Endothelial cell of umbilical vein (primary cell): ENCODE results near the gene PAK4. TPM values are rescaled to one million over a fixed set of nuclear protein-coding genes. Genes with fewer than 3 reads are reported as not detected.

Experiments used
- BruUV-seq: library from RNA; stranded (reverse); fragments of 400-500 nt; replicated peaks from 2 replicates; lab custom pipeline; 2021; lab: Mats Ljungman, UMichigan
- CTCF ChIA-PET: fragments of 300-600, 350-600 bp; sonication (Branson Sonifier 250); formaldehyde crosslinking; loops from one replicate; lab custom pipeline; 2021; ENCODE audit warnings: antibody characterized with exemption, inconsistent platforms; lab: Charles Lee
- POLR2A ChIA-PET: fragments of 300-600, 350-600 bp; sonication (Branson Sonifier 250); formaldehyde crosslinking; loops from one replicate; lab custom pipeline; 2021; ENCODE audit warnings: antibody characterized with exemption, inconsistent platforms; lab: Charles Lee
- DNase-seq: peaks from one replicate; pipeline ENCODE4 v3.0.0-alpha.2; 2011; ENCODE audit warnings: low read depth, low spot score
- FAIRE-seq: peaks from 2 replicates; lab custom pipeline; 2011; peaks lifted over from hg19 to GRCh38; lab: Jason Lieb, UNC
- H2AFZ ChIP-seq: 2 replicates; pipeline ENCODE4 v1.6.0; 2012; ENCODE audit warnings: low read depth, low read length, control low read depth, inconsistent platforms
- H3K27ac ChIP-seq: 2 replicates; pipeline ENCODE4 v1.5.1; 2011; ENCODE audit warnings: low read depth, mild to moderate bottlenecking, control low read depth, low read length, moderate library complexity; ENCODE audit not compliant: insufficient read depth
- H3K27me3 ChIP-seq, 2 experiments: 2 replicates each; pipeline versions ENCODE4 v1.6.0 to v1.6.1; 2011; ENCODE audit warnings: low read length in 2 of 2, mixed read lengths in 1 of 2; ENCODE audit not compliant: control insufficient read depth in 2 of 2, insufficient read depth in 2 of 2
- H3K36me3 ChIP-seq, 2 experiments: 2 replicates in 1 of 2; 3 replicates in 1 of 2; pipeline ENCODE4 v1.5.1; 2011; ENCODE audit warnings: low read length in 2 of 2, mild to moderate bottlenecking in 1 of 2, moderate library complexity in 1 of 2; ENCODE audit not compliant: control insufficient read depth in 2 of 2, insufficient read depth in 2 of 2; ENCODE audit errors: extremely low read depth in 1 of 2
- H3K4me1 ChIP-seq: 3 replicates; pipeline ENCODE4 v1.5.1; 2011; ENCODE audit warnings: mild to moderate bottlenecking, low read length; ENCODE audit not compliant: control insufficient read depth, insufficient read depth; ENCODE audit errors: extremely low read depth
- H3K4me2 ChIP-seq: 2 replicates; pipeline ENCODE4 v1.6.1; 2011; ENCODE audit warnings: low read length, control low read depth, mixed read lengths; ENCODE audit not compliant: insufficient read depth
- H3K4me3 ChIP-seq, 3 experiments: fragments of 200-600 bp in 1 of 3; sonication (generic), shearing (Covaris generic) in 1 of 3; replicated peaks in 1 of 3; 2 replicates each; pipeline ENCODE4 v1.5.1; 2011 to 2016; ENCODE audit warnings: control low read depth in 3 of 3, low read length in 3 of 3, mild to moderate bottlenecking in 2 of 3, inconsistent platforms in 1 of 3, low read depth in 1 of 3, moderate library complexity in 1 of 3; ENCODE audit not compliant: insufficient read depth in 1 of 3
- H3K79me2 ChIP-seq: 2 replicates; pipeline ENCODE4 v1.6.0; 2012; ENCODE audit warnings: low read length, inconsistent platforms; ENCODE audit not compliant: control insufficient read depth, insufficient read depth
- H3K9ac ChIP-seq: replicated peaks from 2 replicates; pipeline ENCODE3; 2011; ENCODE audit warnings: low read length, control low read depth; ENCODE audit not compliant: insufficient read depth; ENCODE audit errors: extremely low read depth
- H3K9me1 ChIP-seq: replicated peaks from 3 replicates; pipeline ENCODE4 v1.6.0; 2011; ENCODE audit warnings: mild to moderate bottlenecking, low read length; ENCODE audit not compliant: control insufficient read depth, insufficient read depth; ENCODE audit errors: extremely low read depth
- H3K9me3 ChIP-seq: replicated peaks from 2 replicates; pipeline ENCODE4 v1.5.1; 2012; ENCODE audit warnings: low read length, inconsistent platforms; ENCODE audit not compliant: control insufficient read depth, insufficient read depth
- H4K20me1 ChIP-seq: replicated peaks from 2 replicates; pipeline ENCODE3; 2011; ENCODE audit warnings: mild to moderate bottlenecking, low read length; ENCODE audit not compliant: control insufficient read depth, insufficient read depth; ENCODE audit errors: extremely low read depth
- EZH2 ChIP-seq: IDR thresholded peaks from 2 replicates; pipeline ENCODE4 v1.6.1; 2012; ENCODE audit warnings: borderline replicate concordance, low read depth, mild to moderate bottlenecking, moderate library complexity, low read length, inconsistent platforms; ENCODE audit not compliant: severe bottlenecking
- FOS ChIP-seq: IDR thresholded peaks from 2 replicates; pipeline ENCODE4 v1.6.1; 2011; ENCODE audit warnings: mild to moderate bottlenecking, low read length, moderate library complexity, borderline replicate concordance; ENCODE audit not compliant: insufficient read depth
- GATA2 ChIP-seq: IDR thresholded peaks from 2 replicates; pipeline ENCODE4 v1.7.0; 2011; ENCODE audit warnings: low read depth, mild to moderate bottlenecking, moderate library complexity, mixed read lengths, low read length; ENCODE audit not compliant: insufficient read length, insufficient read depth
- JUN ChIP-seq: IDR thresholded peaks from 2 replicates; pipeline ENCODE4 v1.6.1; 2011; ENCODE audit warnings: borderline replicate concordance, low read depth; ENCODE audit not compliant: insufficient read length, insufficient read depth
- MAX ChIP-seq: IDR thresholded peaks from 2 replicates; pipeline ENCODE4 v1.6.1; 2011; ENCODE audit not compliant: insufficient read depth, insufficient read length
- MYC ChIP-seq: IDR thresholded peaks from one replicate; pipeline ENCODE4 v1.6.1; 2011; ENCODE audit warnings: mild to moderate bottlenecking, low read depth, low read length
- POLR2A ChIP-seq: IDR thresholded peaks from 2 replicates; pipeline ENCODE4 v1.6.1; 2012; ENCODE audit warnings: low read depth, mild to moderate bottlenecking, control low read depth, low read length
- POLR2AphosphoS5 ChIP-seq: IDR thresholded peaks from 2 replicates; pipeline ENCODE4 v1.6.1; 2012; ENCODE audit warnings: low read depth, mild to moderate bottlenecking, control low read depth, low read length, moderate library complexity; ENCODE audit not compliant: insufficient read depth
- dilution Hi-C: fragments of 300-500 bp; cut with MboI; formaldehyde crosslinking; loops from one replicate; pipeline ENCODE4 v1.15.0; 2019; ENCODE audit warnings: low sequenced_read_pairs; ENCODE audit not compliant: extremely low pct_ligation_motif_present
- intact Hi-C: fragments of 100-400 bp; cut with micrococcal nuclease; formaldehyde crosslinking; loops from one replicate; pipeline ENCODE4 v1.10.0; 2022
- polyA plus RNA-seq, 4 experiments: library from polyadenylated mRNA; depleted of rRNA in 3 of 4; stranded (reverse) in 3 of 4; unstranded in 1 of 4; fragments of >200 nt; gene quantifications; 2 replicates each; pipeline versions ENCODE4 v1.2.1 to v1.2.3, GENCODE V29; 2011 to 2012; ENCODE audit warnings: missing spikeins in 1 of 4
- total RNA-seq: library from RNA; stranded (reverse); gene quantifications from 2 replicates; pipeline ENCODE4 v1.2.3, GENCODE V29; 2021
- TF ChIP-seq, protein P1 (sequence below), 2 donors: IDR thresholded peaks; 1 replicate in 1 of 2; 2 replicates in 1 of 2; pipeline ENCODE4 v1.5.1; 2011; ENCODE audit warnings: low read length in 2 of 2, mild to moderate bottlenecking in 2 of 2, moderate library complexity in 2 of 2, control low read depth in 1 of 2, inconsistent platforms in 1 of 2, low read depth in 1 of 2; ENCODE audit not compliant: insufficient read depth in 1 of 2; ENCODE audit errors: extremely low read depth in 1 of 2

Gene PAK4
- total and polyA plus RNA-seq, 2 donors (not counting 3 experiments of a cell fraction or from before 2014, with no cell fraction given) = 39.8 to 55.4 TPM

DNA sequence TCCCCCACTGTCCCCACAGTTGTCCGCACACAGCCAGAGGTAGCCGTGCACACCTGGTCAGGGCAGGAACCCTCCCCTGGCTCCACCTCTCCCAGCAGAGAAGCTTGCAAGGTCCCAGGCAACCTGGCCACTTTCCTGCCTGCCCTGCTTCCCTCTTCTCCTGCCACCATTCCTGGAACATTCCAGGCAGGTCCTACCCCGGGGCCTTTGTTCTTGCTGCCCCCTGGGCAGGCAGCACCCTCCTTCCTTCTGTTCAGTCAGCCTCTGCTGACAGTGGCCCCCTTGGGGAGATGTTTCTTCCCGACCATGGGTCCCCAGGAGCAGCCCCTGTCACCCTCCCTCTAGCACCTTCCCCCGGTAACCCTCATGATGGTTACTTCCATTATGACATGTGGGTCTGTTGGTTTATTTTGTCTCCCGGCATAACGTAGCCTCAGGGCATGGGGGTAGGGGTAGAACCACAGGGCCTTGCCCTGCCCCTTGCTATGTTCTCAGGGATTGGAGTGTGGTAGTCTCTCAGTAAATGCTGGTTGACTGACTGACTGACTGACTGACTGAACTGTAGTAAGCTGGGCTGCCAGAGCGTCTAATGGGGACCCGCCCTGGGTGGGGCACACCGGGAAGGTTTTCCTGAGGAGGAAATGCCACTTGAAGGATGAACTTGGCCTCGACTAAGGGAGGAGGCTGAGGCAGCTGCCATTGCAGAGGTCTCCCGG is 10.8 kb downstream of the PAK4 start:
- Histone ChIP-seq H3K9me3 (no peaks in the 10 kb centered on the region), H3K4me3 (no peak overlapping the region), H3K4me2 (no peak overlapping the region), H3K27ac (no peak overlapping the region), H3K36me3 (no peaks in the 10 kb centered on the region), H4K20me1 (no peaks in the 10 kb centered on the region), H3K79me2 (peaks cover 85% of the 10 kb centered on the region), H3K4me1 (peaks cover 13% of the 10 kb centered on the region), H3K9ac (no peak overlapping the region), H2AFZ (no peak overlapping the region), H3K27me3 (no peaks in the 10 kb centered on the region), H3K9me1 (no peaks in the 10 kb centered on the region)
- BruUV-seq = no TSS peak
- DNase-seq (no peak), FAIRE-seq (no peak)
- CTCF ChIA-PET = no interaction called here
- TF ChIP-seq MAX = no peak
- TF ChIP-seq GATA2 = no peak
- TF ChIP-seq MYC = no peak
- TF ChIP-seq POLR2A = no peak
- no peak for TF ChIP-seq EZH2
- no peak for TF ChIP-seq POLR2AphosphoS5
- no peak for TF ChIP-seq JUN
- TF ChIP-seq, protein P1, sequence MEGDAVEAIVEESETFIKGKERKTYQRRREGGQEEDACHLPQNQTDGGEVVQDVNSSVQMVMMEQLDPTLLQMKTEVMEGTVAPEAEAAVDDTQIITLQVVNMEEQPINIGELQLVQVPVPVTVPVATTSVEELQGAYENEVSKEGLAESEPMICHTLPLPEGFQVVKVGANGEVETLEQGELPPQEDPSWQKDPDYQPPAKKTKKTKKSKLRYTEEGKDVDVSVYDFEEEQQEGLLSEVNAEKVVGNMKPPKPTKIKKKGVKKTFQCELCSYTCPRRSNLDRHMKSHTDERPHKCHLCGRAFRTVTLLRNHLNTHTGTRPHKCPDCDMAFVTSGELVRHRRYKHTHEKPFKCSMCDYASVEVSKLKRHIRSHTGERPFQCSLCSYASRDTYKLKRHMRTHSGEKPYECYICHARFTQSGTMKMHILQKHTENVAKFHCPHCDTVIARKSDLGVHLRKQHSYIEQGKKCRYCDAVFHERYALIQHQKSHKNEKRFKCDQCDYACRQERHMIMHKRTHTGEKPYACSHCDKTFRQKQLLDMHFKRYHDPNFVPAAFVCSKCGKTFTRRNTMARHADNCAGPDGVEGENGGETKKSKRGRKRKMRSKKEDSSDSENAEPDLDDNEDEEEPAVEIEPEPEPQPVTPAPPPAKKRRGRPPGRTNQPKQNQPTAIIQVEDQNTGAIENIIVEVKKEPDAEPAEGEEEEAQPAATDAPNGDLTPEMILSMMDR (IDR thresholded peaks at IDR 0.05; ENCODE audit: extremely low read depth in 1 of 2, insufficient read depth in 1 of 2, low read depth in 1 of 2, low read length in 2 of 2) = no peak
- TF ChIP-seq FOS = no peak
- intact Hi-C loops (no loop called here), dilution Hi-C loops (no loop called here)
- POLR2A ChIA-PET = no interaction called here
